HCT116 (cell line): ENCODE data around the gene CD1C. TPM values are rescaled to one million over a fixed set of nuclear protein-coding genes. Genes with fewer than 3 reads are reported as not detected.

ENCODE experiments used
- ATAC-seq: fragments of 200-7000 bp; cut with Tn5 transposase; 2 replicates; pipeline ENCODE4 v1.9.1; 2020; ENCODE audit warnings: mild to moderate bottlenecking, moderate library complexity
- BruUV-seq: library from RNA; stranded (reverse); fragments of 400-500 nt; replicated peaks from 2 replicates; lab custom pipeline; 2021; lab: Mats Ljungman, UMichigan
- CTCF ChIA-PET: fragments of 300-600 bp; sonication (Branson Sonifier 250); formaldehyde crosslinking; loops from one replicate; lab custom pipeline; 2021; ENCODE audit warnings: antibody characterized with exemption; lab: Charles Lee
- POLR2A ChIA-PET: fragments of 300-600, 350-600 bp; sonication (Branson Sonifier 250); formaldehyde crosslinking; loops from one replicate; lab custom pipeline; 2021; ENCODE audit warnings: antibody characterized with exemption; lab: Charles Lee
- RAD21 ChIA-PET, 2 experiments: fragments of 300-600 bp; sonication (Branson Sonifier 250); formaldehyde crosslinking; loops; one replicate each; lab custom pipeline; 2023; ENCODE audit warnings: low total read pairs in 2 of 2; ENCODE audit not compliant: uncharacterized antibody in 2 of 2, unreplicated experiment in 2 of 2, low non-redundant PET in 1 of 2; lab: Charles Lee
- DNase-seq: peaks from one replicate; pipeline ENCODE4 v3.0.0-alpha.2; 2010; ENCODE audit warnings: low read depth, low spot score
- H2AFZ ChIP-seq: fragments of 200-600 bp; shearing (Covaris generic), sonication (generic); 2 replicates; pipeline ENCODE4 v1.6.1; 2017; ENCODE audit warnings: low read depth, mixed run types, mixed read lengths, antibody characterized with exemption, low read length; ENCODE audit not compliant: poor library complexity, severe bottlenecking
- H3K27ac ChIP-seq: 2 replicates; pipeline ENCODE4 v1.5.1; 2012; ENCODE audit warnings: low read depth, low read length
- H3K27me3 ChIP-seq: fragments of 200-600 bp; sonication (generic); 2 replicates; pipeline ENCODE4 v1.6.1; 2016; ENCODE audit warnings: mixed run types, low read length, mixed read lengths; ENCODE audit not compliant: insufficient read depth
- H3K36me3 ChIP-seq, 2 experiments: fragments of 200-500 bp in 1 of 2; fragments of 200-600 bp in 1 of 2; sonication (Bioruptor generic) in 1 of 2; sonication (generic) in 1 of 2; 2 replicates each; pipeline versions ENCODE4 v1.5.1 to v1.6.1; 2014 to 2016; ENCODE audit warnings: low read length in 2 of 2, inconsistent platforms in 1 of 2, mixed read lengths in 1 of 2, mixed run types in 1 of 2; ENCODE audit not compliant: insufficient read depth in 2 of 2, control insufficient read depth in 1 of 2
- H3K4me1 ChIP-seq, 2 experiments: fragments of 200-600 bp in 1 of 2; sonication (generic) in 1 of 2; 2 replicates each; pipeline versions ENCODE4 v1.5.1 to v1.6.1; 2012 to 2017; ENCODE audit warnings: low read length in 2 of 2, inconsistent platforms in 1 of 2, mild to moderate bottlenecking in 1 of 2, mixed read lengths in 1 of 2, mixed run types in 1 of 2, moderate library complexity in 1 of 2; ENCODE audit not compliant: insufficient read depth in 2 of 2, control insufficient read depth in 1 of 2
- H3K4me2 ChIP-seq: fragments of 200-600 bp; sonication (generic); 2 replicates; pipeline ENCODE4 v1.6.1; 2017; ENCODE audit warnings: mixed run types, low read length, mixed read lengths
- H3K4me3 ChIP-seq, 2 experiments: fragments of 200-600 bp in 1 of 2; sonication (generic) in 1 of 2; replicated peaks in 1 of 2; 2 replicates each; pipeline ENCODE4 v1.5.1; 2011 to 2016; ENCODE audit warnings: low read length in 2 of 2, control low read depth in 1 of 2, low read depth in 1 of 2, mild to moderate bottlenecking in 1 of 2, mixed read lengths in 1 of 2, mixed run types in 1 of 2
- H3K79me2 ChIP-seq: fragments of 200-600 bp; sonication (generic); 2 replicates; pipeline ENCODE4 v1.6.1; 2017; ENCODE audit warnings: mild to moderate bottlenecking, mixed run types, low read length, moderate library complexity, mixed read lengths; ENCODE audit not compliant: insufficient read depth
- H3K9ac ChIP-seq: fragments of 200-600 bp; sonication (generic); 2 replicates; pipeline ENCODE4 v1.6.1; 2016; ENCODE audit warnings: low read length, mixed read lengths
- H3K9me2 ChIP-seq: fragments of 200-600 bp; sonication (generic), shearing (Covaris generic); 2 replicates; pipeline ENCODE4 v1.6.1; 2017; ENCODE audit warnings: mixed run types, mild to moderate bottlenecking, moderate library complexity; ENCODE audit not compliant: insufficient read depth
- H3K9me3 ChIP-seq, 2 experiments: fragments of 200-500 bp in 1 of 2; fragments of 200-600 bp in 1 of 2; sonication (Bioruptor generic) in 1 of 2; sonication (generic) in 1 of 2; 2 replicates each; pipeline ENCODE4 v1.6.1; 2014 to 2017; ENCODE audit warnings: low read length in 2 of 2, mixed read lengths in 2 of 2, inconsistent platforms in 1 of 2, low read depth in 1 of 2, mild to moderate bottlenecking in 1 of 2, mixed run types in 1 of 2, moderate library complexity in 1 of 2; ENCODE audit not compliant: control insufficient read depth in 1 of 2, insufficient read depth in 1 of 2
- H4K20me1 ChIP-seq: fragments of 200-600 bp; sonication (generic), shearing (Covaris generic); 2 replicates; pipeline ENCODE4 v1.6.1; 2017; ENCODE audit warnings: mixed run types, mild to moderate bottlenecking, moderate library complexity; ENCODE audit not compliant: insufficient read depth
- CBX3 ChIP-seq: IDR thresholded peaks from 2 replicates; pipeline ENCODE4 v1.6.1; 2012; ENCODE audit warnings: low read depth
- CEBPB ChIP-seq: IDR thresholded peaks from 2 replicates; pipeline ENCODE4 v1.6.1; 2012; ENCODE audit warnings: low read depth
- ELF1 ChIP-seq: IDR thresholded peaks from 2 replicates; pipeline ENCODE4 v1.6.1; 2012; ENCODE audit warnings: low read depth, borderline replicate concordance
- EZH2 ChIP-seq: fragments of 200-600 bp; sonication (generic); IDR thresholded peaks from 2 replicates; pipeline ENCODE4 v1.6.1; 2017; ENCODE audit warnings: antibody characterized with exemption, mixed run types
- EZH2phosphoT487 ChIP-seq: fragments of 200-600 bp; IDR thresholded peaks from 2 replicates; pipeline ENCODE4 v1.6.1; 2018; ENCODE audit warnings: antibody characterized with exemption, borderline replicate concordance
- FOSL1 ChIP-seq: IDR thresholded peaks from 2 replicates; pipeline ENCODE4 v1.6.1; 2012; ENCODE audit warnings: low read depth
- JUND ChIP-seq: IDR thresholded peaks from 2 replicates; pipeline ENCODE4 v1.6.1; 2012
- MAX ChIP-seq: IDR thresholded peaks from 2 replicates; pipeline ENCODE4 v1.6.1; 2012
- POLR2A ChIP-seq: IDR thresholded peaks from 2 replicates; pipeline ENCODE4 v1.7.0; 2011; ENCODE audit warnings: borderline replicate concordance; ENCODE audit not compliant: insufficient read depth, insufficient read length; ENCODE audit errors: extremely low read depth
- POLR2AphosphoS5 ChIP-seq: IDR thresholded peaks from 2 replicates; pipeline ENCODE4 v1.6.1; 2011; ENCODE audit warnings: mild to moderate bottlenecking, low read depth, low read length, moderate library complexity
- SIN3A ChIP-seq: IDR thresholded peaks from 2 replicates; pipeline ENCODE4 v1.6.1; 2012; ENCODE audit warnings: low read depth
- SP1 ChIP-seq: IDR thresholded peaks from 2 replicates; pipeline ENCODE4 v1.6.1; 2012; ENCODE audit warnings: low read depth
- SRF ChIP-seq: IDR thresholded peaks from 2 replicates; pipeline ENCODE4 v1.6.1; 2012; ENCODE audit warnings: low read depth
- TCF7L2 ChIP-seq: IDR thresholded peaks from 2 replicates; pipeline ENCODE4 v1.7.0; 2011; ENCODE audit warnings: borderline replicate concordance, inconsistent platforms; ENCODE audit not compliant: insufficient read depth, insufficient read length; ENCODE audit errors: extremely low read depth
- YY1 ChIP-seq: IDR thresholded peaks from 2 replicates; pipeline ENCODE4 v1.6.1; 2011; ENCODE audit warnings: low read length, low read depth, moderate library complexity, mild to moderate bottlenecking; ENCODE audit not compliant: insufficient replicate concordance; ENCODE audit errors: extremely low read depth
- ZFX ChIP-seq: fragments of 450-650 bp; IDR thresholded peaks from 2 replicates; pipeline ENCODE4 v1.6.1; 2017
- ZNF274 ChIP-seq: fragments of 200-500 bp; sonication (Bioruptor generic); IDR thresholded peaks from 2 replicates; pipeline ENCODE4 v1.6.1; 2014; ENCODE audit warnings: mild to moderate bottlenecking, low read depth, low read length, inconsistent platforms
- intact Hi-C: fragments of 100-400 bp; cut with micrococcal nuclease; formaldehyde crosslinking; loops from 2 replicates; pipeline ENCODE4 v1.10.0; 2022
- total RNA-seq: library from RNA; stranded (reverse); gene quantifications from one replicate; pipeline ENCODE4 v1.2.1, GENCODE V29; 2021; ENCODE audit not compliant: unreplicated experiment
- TF ChIP-seq, protein P1 (sequence below), 3 experiments: fragments of 200-600 bp in 1 of 3; sonication (generic) in 1 of 3; IDR thresholded peaks in 2 of 3; conservative IDR thresholded peaks in 1 of 3; 2 replicates each; pipeline ENCODE4 v1.5.1; 2012 to 2017; ENCODE audit warnings: low read depth in 2 of 3, low read length in 2 of 3, antibody characterized with exemption in 1 of 3, borderline replicate concordance in 1 of 3, control low read depth in 1 of 3, mild to moderate bottlenecking in 1 of 3, mixed read lengths in 1 of 3, mixed run types in 1 of 3, moderate library complexity in 1 of 3; ENCODE audit not compliant: insufficient read depth in 1 of 3
- TF ChIP-seq, protein P2 (sequence below): IDR thresholded peaks from 2 replicates; pipeline ENCODE4 v1.6.1; 2011; ENCODE audit warnings: mild to moderate bottlenecking, low read length, moderate library complexity; ENCODE audit not compliant: insufficient replicate concordance; ENCODE audit errors: extremely low read depth

CD1C gene
- total RNA-seq, 1 experiment from 2014 or later, result not detected

GRCh38 chr1:158329300-158329699, 39.6 kb downstream of the CD1C start:
- intact Hi-C loops, result loop anchor here (5.0 kb wide), 1 partner anchor 127 kb away; no protein-coding TSS in a partner anchor
- Histone ChIP-seq H3K9me2 (no peaks in the 10 kb centered on the region), H3K79me2 (no peaks in the 10 kb centered on the region), H3K4me1 (no peaks in the 10 kb centered on the region), H3K9me3 (no peaks in the 10 kb centered on the region), H3K9ac (no peak overlapping the region), H3K27ac (no peak overlapping the region), H3K4me3 (no peak overlapping the region), H3K4me2 (no peak overlapping the region), H4K20me1 (no peaks in the 10 kb centered on the region), H3K36me3 (no peaks in the 10 kb centered on the region), H3K27me3 (peaks cover 17% of the 10 kb centered on the region)
- RAD21 ChIA-PET, result no interaction called here
- POLR2A ChIA-PET, result no interaction called here
- CTCF ChIA-PET, result interaction anchor here (1.1 to 1.4 kb wide), 2 partner anchors 125 to 205 kb away, joined by 3 to 15 read pairs; no protein-coding TSS in a partner anchor
- ATAC-seq, result no peak
- BruUV-seq, result no TSS peak
- no peak for DNase-seq
- TF ChIP-seq SRF (no peak), POLR2A (no peak), ZNF274 (no peak), ELF1 (no peak), FOSL1 (no peak), CEBPB (no peak), POLR2AphosphoS5 (no peak), TCF7L2 (no peak), YY1 (no peak), EZH2phosphoT487 (no peak), JUND (no peak), CBX3 (no peak), SIN3A (no peak), SP1 (no peak), ZFX (no peak), MAX (no peak), EZH2 (no peak)
- TF ChIP-seq, protein P1, sequence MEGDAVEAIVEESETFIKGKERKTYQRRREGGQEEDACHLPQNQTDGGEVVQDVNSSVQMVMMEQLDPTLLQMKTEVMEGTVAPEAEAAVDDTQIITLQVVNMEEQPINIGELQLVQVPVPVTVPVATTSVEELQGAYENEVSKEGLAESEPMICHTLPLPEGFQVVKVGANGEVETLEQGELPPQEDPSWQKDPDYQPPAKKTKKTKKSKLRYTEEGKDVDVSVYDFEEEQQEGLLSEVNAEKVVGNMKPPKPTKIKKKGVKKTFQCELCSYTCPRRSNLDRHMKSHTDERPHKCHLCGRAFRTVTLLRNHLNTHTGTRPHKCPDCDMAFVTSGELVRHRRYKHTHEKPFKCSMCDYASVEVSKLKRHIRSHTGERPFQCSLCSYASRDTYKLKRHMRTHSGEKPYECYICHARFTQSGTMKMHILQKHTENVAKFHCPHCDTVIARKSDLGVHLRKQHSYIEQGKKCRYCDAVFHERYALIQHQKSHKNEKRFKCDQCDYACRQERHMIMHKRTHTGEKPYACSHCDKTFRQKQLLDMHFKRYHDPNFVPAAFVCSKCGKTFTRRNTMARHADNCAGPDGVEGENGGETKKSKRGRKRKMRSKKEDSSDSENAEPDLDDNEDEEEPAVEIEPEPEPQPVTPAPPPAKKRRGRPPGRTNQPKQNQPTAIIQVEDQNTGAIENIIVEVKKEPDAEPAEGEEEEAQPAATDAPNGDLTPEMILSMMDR (IDR thresholded peaks at IDR 0.05 in 2 of 3, conservative IDR thresholded peaks at IDR 0.05 in 1 of 3; ENCODE audit: borderline replicate concordance in 1 of 3, insufficient read depth in 1 of 3, low read depth in 2 of 3, low read length in 2 of 3), result no peak
- TF ChIP-seq, protein P2, sequence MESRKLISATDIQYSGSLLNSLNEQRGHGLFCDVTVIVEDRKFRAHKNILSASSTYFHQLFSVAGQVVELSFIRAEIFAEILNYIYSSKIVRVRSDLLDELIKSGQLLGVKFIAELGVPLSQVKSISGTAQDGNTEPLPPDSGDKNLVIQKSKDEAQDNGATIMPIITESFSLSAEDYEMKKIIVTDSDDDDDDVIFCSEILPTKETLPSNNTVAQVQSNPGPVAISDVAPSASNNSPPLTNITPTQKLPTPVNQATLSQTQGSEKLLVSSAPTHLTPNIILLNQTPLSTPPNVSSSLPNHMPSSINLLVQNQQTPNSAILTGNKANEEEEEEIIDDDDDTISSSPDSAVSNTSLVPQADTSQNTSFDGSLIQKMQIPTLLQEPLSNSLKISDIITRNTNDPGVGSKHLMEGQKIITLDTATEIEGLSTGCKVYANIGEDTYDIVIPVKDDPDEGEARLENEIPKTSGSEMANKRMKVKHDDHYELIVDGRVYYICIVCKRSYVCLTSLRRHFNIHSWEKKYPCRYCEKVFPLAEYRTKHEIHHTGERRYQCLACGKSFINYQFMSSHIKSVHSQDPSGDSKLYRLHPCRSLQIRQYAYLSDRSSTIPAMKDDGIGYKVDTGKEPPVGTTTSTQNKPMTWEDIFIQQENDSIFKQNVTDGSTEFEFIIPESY, result no peak
- TF ChIP-seq, all 23 proteins: peak for 0
- H2AFZ ChIP-seq, result no peak overlapping the region
